ENCODE data around the gene SGCD.
"Not testable (repeated sequence)": the region's sequence is repeated elsewhere in the genome, so short reads cannot be mapped to it uniquely, and the experiment has no call there.

DNA sequence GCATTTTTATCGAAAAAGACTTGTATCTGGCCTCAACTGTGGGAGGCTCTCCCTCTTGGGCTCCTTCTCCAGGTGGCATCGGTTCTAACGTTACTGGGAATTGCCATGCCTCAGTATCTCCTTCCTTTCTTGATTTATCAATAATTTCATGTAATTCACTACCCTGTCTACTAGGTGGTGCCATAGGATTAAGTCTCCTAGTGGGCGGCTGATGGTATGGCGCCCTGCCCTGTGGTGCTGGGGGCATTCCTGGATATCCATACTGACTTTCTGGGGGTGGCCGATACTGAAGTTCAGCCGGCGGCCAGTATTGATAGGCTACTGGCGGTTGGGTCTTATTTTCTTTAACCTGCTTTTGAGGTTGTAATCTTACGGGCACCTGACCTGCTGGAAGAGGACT is 337.9 kb downstream of the SGCD start:
- TF ChIP-seq EZH2 (IDR thresholded peaks at IDR 0.05); POLR2AphosphoS5 (IDR thresholded peaks at IDR 0.05; ENCODE audit: borderline replicate concordance, low read depth, low read length); FOXP2 (optimal IDR thresholded peaks at IDR 0.05; ENCODE audit: control extremely low read depth, extremely low read length, insufficient read depth): not testable (repeated sequence)
